ENCODE results near the gene FRZB.

DNA sequence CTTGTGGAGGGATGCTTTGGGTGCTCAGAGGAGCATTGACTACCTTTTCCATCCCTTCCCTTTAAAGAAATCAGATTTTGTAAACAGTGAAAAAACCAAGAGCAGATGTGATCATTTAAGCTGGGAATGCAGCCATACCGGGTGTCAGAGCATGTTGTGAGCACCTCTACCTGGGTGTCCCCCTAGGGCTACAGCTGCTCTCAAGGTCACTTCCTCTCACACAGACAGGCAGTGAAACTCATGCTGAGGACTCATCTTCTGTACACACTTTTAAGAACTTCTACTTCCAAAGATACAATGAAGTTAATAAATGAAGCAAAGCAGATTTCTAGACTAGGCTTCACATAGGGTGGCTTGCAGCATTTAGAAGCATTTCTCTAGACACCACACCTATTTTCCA is 48.4 kb upstream of the FRZB start:
- TF ChIP-seq, protein P1, sequence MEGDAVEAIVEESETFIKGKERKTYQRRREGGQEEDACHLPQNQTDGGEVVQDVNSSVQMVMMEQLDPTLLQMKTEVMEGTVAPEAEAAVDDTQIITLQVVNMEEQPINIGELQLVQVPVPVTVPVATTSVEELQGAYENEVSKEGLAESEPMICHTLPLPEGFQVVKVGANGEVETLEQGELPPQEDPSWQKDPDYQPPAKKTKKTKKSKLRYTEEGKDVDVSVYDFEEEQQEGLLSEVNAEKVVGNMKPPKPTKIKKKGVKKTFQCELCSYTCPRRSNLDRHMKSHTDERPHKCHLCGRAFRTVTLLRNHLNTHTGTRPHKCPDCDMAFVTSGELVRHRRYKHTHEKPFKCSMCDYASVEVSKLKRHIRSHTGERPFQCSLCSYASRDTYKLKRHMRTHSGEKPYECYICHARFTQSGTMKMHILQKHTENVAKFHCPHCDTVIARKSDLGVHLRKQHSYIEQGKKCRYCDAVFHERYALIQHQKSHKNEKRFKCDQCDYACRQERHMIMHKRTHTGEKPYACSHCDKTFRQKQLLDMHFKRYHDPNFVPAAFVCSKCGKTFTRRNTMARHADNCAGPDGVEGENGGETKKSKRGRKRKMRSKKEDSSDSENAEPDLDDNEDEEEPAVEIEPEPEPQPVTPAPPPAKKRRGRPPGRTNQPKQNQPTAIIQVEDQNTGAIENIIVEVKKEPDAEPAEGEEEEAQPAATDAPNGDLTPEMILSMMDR (IDR thresholded peaks at IDR 0.05): no peak
- no peak for TF ChIP-seq POLR2A (IDR thresholded peaks at IDR 0.05)

Data from thyroid gland (tissue), 4 donors.